ENCODE results near the gene FILIP1L. TPM values are rescaled to one million over a fixed set of nuclear protein-coding genes. Genes with fewer than 3 reads are reported as not detected.

Gene FILIP1L
- total and polyA plus RNA-seq, 2 of the 13 experiments (the other 11 are each of a cell fraction or from before 2014, with no cell fraction given), result 8.1 to 187 TPM

DNA sequence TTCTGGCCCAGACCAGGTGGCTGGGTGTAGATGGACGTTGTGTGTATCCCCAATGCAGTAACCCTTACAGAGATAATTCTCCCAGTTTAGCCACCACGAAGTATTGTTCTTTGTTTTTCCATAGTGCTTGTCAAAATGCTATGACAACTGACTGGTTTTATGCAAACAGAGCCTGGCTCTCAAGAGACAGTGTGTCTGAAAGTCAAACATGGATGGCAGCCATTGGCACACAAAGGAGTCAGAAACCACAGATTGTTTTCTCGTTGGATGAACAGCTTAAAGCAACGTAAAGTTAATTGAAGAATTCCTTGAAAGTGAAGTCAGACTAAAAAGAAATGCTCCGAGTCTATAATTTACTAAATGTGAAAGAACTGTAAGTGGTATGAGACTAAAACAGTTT, 91.2 kb downstream of the FILIP1L start (continued):
- TF ChIP-seq, protein P1, sequence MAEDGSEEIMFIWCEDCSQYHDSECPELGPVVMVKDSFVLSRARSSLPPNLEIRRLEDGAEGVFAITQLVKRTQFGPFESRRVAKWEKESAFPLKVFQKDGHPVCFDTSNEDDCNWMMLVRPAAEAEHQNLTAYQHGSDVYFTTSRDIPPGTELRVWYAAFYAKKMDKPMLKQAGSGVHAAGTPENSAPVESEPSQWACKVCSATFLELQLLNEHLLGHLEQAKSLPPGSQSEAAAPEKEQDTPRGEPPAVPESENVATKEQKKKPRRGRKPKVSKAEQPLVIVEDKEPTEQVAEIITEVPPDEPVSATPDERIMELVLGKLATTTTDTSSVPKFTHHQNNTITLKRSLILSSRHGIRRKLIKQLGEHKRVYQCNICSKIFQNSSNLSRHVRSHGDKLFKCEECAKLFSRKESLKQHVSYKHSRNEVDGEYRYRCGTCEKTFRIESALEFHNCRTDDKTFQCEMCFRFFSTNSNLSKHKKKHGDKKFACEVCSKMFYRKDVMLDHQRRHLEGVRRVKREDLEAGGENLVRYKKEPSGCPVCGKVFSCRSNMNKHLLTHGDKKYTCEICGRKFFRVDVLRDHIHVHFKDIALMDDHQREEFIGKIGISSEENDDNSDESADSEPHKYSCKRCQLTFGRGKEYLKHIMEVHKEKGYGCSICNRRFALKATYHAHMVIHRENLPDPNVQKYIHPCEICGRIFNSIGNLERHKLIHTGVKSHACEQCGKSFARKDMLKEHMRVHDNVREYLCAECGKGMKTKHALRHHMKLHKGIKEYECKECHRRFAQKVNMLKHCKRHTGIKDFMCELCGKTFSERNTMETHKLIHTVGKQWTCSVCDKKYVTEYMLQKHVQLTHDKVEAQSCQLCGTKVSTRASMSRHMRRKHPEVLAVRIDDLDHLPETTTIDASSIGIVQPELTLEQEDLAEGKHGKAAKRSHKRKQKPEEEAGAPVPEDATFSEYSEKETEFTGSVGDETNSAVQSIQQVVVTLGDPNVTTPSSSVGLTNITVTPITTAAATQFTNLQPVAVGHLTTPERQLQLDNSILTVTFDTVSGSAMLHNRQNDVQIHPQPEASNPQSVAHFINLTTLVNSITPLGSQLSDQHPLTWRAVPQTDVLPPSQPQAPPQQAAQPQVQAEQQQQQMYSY (CRISPR knock-in tag; IDR thresholded peaks at IDR 0.05), result no peak
- TF ChIP-seq TAF1 (CRISPR knock-in tag; IDR thresholded peaks at IDR 0.05), result no peak
- TF ChIP-seq TARDBP (CRISPR knock-in tag; IDR thresholded peaks at IDR 0.05), result 0 out of 2 replicates have a peak, but pooled peaks have one; percentile 37
- 0 out of 2 replicates have a peak, but pooled peaks have one; percentile 27 for TF ChIP-seq SAP130 (CRISPR knock-in tag; IDR thresholded peaks at IDR 0.05; ENCODE audit: low read depth)
- no peak for TF ChIP-seq MAFF (IDR thresholded peaks at IDR 0.05; ENCODE audit: low read depth, low read length)
- peak; percentile 42 to 49; a peak in 2 of 4 replicates for TF ChIP-seq EP300 (IDR thresholded peaks at IDR 0.05; ENCODE audit: low read depth in 2 of 2, low read length in 2 of 2)
- no peak for TF ChIP-seq EP300 (CRISPR knock-in tag; IDR thresholded peaks at IDR 0.05; ENCODE audit: borderline replicate concordance)
- TF ChIP-seq ZNF644 (CRISPR knock-in tag; IDR thresholded peaks at IDR 0.05; ENCODE audit: low read depth), result peak; percentile 82
- no peak for TF ChIP-seq ARID5B (CRISPR knock-in tag; IDR thresholded peaks at IDR 0.05)
- no peak for TF ChIP-seq FOXK1 (CRISPR knock-in tag; IDR thresholded peaks at IDR 0.05; ENCODE audit: borderline replicate concordance, low read depth)
- no peak for TF ChIP-seq ZNF703 (CRISPR knock-in tag; IDR thresholded peaks at IDR 0.05; ENCODE audit: borderline replicate concordance)
- no peak for TF ChIP-seq ZHX1 (CRISPR knock-in tag; IDR thresholded peaks at IDR 0.05; ENCODE audit: low read depth)

All from HepG2 (cell line).